Colonic mucosa (tissue), 4 donors: Measurements from ENCODE around the gene C16orf90. TPM values are rescaled to one million over a fixed set of nuclear protein-coding genes. Genes with fewer than 3 reads are reported as not detected.

ENCODE experiments used
- DNase-seq: peaks from one replicate; pipeline ENCODE4 v3.0.0-alpha.2; 2020
- H3K27ac ChIP-seq: fragments of 200-600 bp; one replicate; pipeline ENCODE4 v1.8.0; 2021
- H3K27me3 ChIP-seq: fragments of 200-600 bp; one replicate; pipeline ENCODE4 v1.8.0; 2021
- H3K36me3 ChIP-seq: fragments of 200-600 bp; one replicate; pipeline ENCODE4 v1.8.0; 2021
- H3K4me1 ChIP-seq: fragments of 200-600 bp; one replicate; pipeline ENCODE4 v1.8.0; 2021; ENCODE audit warnings: mild to moderate bottlenecking
- H3K4me3 ChIP-seq: fragments of 200-600 bp; one replicate; pipeline ENCODE4 v1.8.0; 2021
- H3K9ac ChIP-seq, 2 donors: one replicate each; pipeline ENCODE4 v1.7.0; 2013; ENCODE audit warnings: control low read depth in 2 of 2, low read depth in 2 of 2, low read length in 2 of 2
- H3K9me3 ChIP-seq: fragments of 200-600 bp; one replicate; pipeline ENCODE4 v1.8.0; 2021
- intact Hi-C: fragments of 100-400 bp; cut with DNase I; formaldehyde crosslinking; loops from one replicate; pipeline ENCODE4 v1.14.1; 2022
- total RNA-seq, 2 donors: library from RNA; stranded (reverse); fragmentation: NEBNext Ultra II Directional in 1 of 2; extraction: Animal tissue kit (Norgen Biotek cat#: 25700) in 1 of 2; gene quantifications; one replicate each; pipeline ENCODE4 v1.2.1, GENCODE V29; 2021
- TF ChIP-seq, protein P1 (sequence below): fragments of 200-600 bp; IDR thresholded peaks from one replicate; pipeline ENCODE4 v1.8.0; 2022; ENCODE audit warnings: antibody characterized with exemption, mild to moderate bottlenecking
- donor health status: healthy.
- donor health status: DM: no; HTN: no; CAD: no.
- donor health status: DM: no; HTN: no; CAD: no.

C16orf90 gene
- total RNA-seq, 2 donors from 2014 or later = not detected

GRCh38 chr16:3536271-3536731 lies 41.0 kb upstream of the C16orf90 start:
- Histone ChIP-seq H3K27me3 (no peaks in the 10 kb centered on the region), H3K36me3 (no peaks in the 10 kb centered on the region), H3K4me1 (no peaks in the 10 kb centered on the region), H3K4me3 (no peak overlapping the region), H3K9me3 (no peaks in the 10 kb centered on the region), H3K9ac (no peak overlapping the region), H3K27ac (no peak overlapping the region)
- no peak for DNase-seq
- intact Hi-C loops = no loop called here
- TF ChIP-seq, protein P1, sequence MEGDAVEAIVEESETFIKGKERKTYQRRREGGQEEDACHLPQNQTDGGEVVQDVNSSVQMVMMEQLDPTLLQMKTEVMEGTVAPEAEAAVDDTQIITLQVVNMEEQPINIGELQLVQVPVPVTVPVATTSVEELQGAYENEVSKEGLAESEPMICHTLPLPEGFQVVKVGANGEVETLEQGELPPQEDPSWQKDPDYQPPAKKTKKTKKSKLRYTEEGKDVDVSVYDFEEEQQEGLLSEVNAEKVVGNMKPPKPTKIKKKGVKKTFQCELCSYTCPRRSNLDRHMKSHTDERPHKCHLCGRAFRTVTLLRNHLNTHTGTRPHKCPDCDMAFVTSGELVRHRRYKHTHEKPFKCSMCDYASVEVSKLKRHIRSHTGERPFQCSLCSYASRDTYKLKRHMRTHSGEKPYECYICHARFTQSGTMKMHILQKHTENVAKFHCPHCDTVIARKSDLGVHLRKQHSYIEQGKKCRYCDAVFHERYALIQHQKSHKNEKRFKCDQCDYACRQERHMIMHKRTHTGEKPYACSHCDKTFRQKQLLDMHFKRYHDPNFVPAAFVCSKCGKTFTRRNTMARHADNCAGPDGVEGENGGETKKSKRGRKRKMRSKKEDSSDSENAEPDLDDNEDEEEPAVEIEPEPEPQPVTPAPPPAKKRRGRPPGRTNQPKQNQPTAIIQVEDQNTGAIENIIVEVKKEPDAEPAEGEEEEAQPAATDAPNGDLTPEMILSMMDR = no peak

- no peaks in the 10 kb centered on the region for H3K27me3 ChIP-seq
- H3K36me3 ChIP-seq = no peaks in the 10 kb centered on the region
- no peaks in the 10 kb centered on the region for H3K4me1 ChIP-seq
- H3K4me3 ChIP-seq = no peak overlapping the region
- DNase-seq = no peak
- no peak overlapping the region for H3K9ac ChIP-seq
- intact Hi-C loops = no loop called here
- no peaks in the 10 kb centered on the region for H3K9me3 ChIP-seq
- no peak overlapping the region for H3K27ac ChIP-seq
- TF ChIP-seq, protein P1 = no peak
These were observed 38.8 kb upstream of the C16orf90 start for GRCh38 chr16:3534126-3534525.

- Histone ChIP-seq H3K4me3 (no peak overlapping the region), H3K4me1 (no peaks in the 10 kb centered on the region), H3K9me3 (no peaks in the 10 kb centered on the region), H3K27me3 (no peaks in the 10 kb centered on the region), H3K9ac (no peak overlapping the region), H3K27ac (no peak overlapping the region), H3K36me3 (no peaks in the 10 kb centered on the region)
- intact Hi-C loops = no loop called here
- TF ChIP-seq, protein P1 = no peak
- no peak for DNase-seq
These were observed 37.5 kb upstream of the C16orf90 start for GRCh38 chr16:3532741-3533140.

GRCh38 chr16:3530371-3530914 lies 35.2 kb upstream of the C16orf90 start:
- no peaks in the 10 kb centered on the region for H3K9me3 ChIP-seq
- H3K4me3 ChIP-seq = no peak overlapping the region
- TF ChIP-seq, protein P1 = no peak
- DNase-seq = no peak
- no peak overlapping the region for H3K9ac ChIP-seq
- intact Hi-C loops = no loop called here
- H3K4me1 ChIP-seq = no peaks in the 10 kb centered on the region
- no peaks in the 10 kb centered on the region for H3K27me3 ChIP-seq
- no peaks in the 10 kb centered on the region for H3K36me3 ChIP-seq
- H3K27ac ChIP-seq = no peak overlapping the region

GRCh38 chr16:3529175-3529574 lies 33.9 kb upstream of the C16orf90 start:
- no peak for DNase-seq
- Histone ChIP-seq H3K27ac (no peak overlapping the region), H3K4me3 (no peak overlapping the region), H3K36me3 (no peaks in the 10 kb centered on the region), H3K9ac (no peak overlapping the region), H3K4me1 (no peaks in the 10 kb centered on the region), H3K9me3 (no peaks in the 10 kb centered on the region), H3K27me3 (no peaks in the 10 kb centered on the region)
- intact Hi-C loops = no loop called here
- TF ChIP-seq, protein P1 = no peak
